Mesothelial cell of epicardium (in vitro differentiated cells): ENCODE data around the gene TBCD. TPM values are rescaled to one million over a fixed set of nuclear protein-coding genes. Genes with fewer than 3 reads are reported as not detected.

Source experiments
- DNase-seq, 2 experiments: peaks; one replicate each; pipeline ENCODE4 v3.0.0; 2021; ENCODE audit warnings: low spot score in 2 of 2; ENCODE audit not compliant: unreplicated experiment in 2 of 2
- H3K27ac Mint-ChIP-seq: 2 replicates; pipeline ENCODE4 v1.8.0; 2021; ENCODE audit warnings: mixed read lengths
- H3K27me3 Mint-ChIP-seq: 2 replicates; pipeline ENCODE4 v1.8.0; 2021; ENCODE audit warnings: low read depth, mixed read lengths
- H3K36me3 Mint-ChIP-seq: 2 replicates; pipeline ENCODE4 v1.8.0; 2021; ENCODE audit warnings: mixed read lengths
- H3K4me1 Mint-ChIP-seq: 2 replicates; pipeline ENCODE4 v1.8.0; 2021; ENCODE audit warnings: mixed read lengths
- H3K4me3 Mint-ChIP-seq: 2 replicates; pipeline ENCODE4 v1.8.0; 2021; ENCODE audit warnings: mild to moderate bottlenecking, moderate library complexity, mixed read lengths
- H3K9me3 Mint-ChIP-seq: 2 replicates; pipeline ENCODE4 v1.8.0; 2021; ENCODE audit warnings: mixed read lengths
- CTCF ChIP-seq: fragments of 200-600 bp; sonication (generic); IDR thresholded peaks from one replicate; pipeline ENCODE4 v1.5.0; 2021; ENCODE audit warnings: antibody characterized with exemption; ENCODE audit not compliant: unreplicated experiment
- total RNA-seq: library from RNA; stranded (reverse); gene quantifications from 3 replicates; pipeline ENCODE4 v1.2.1, GENCODE V29; 2021

The TBCD gene
- total RNA-seq, 1 donor from 2014 or later: 117 TPM

- no peaks in the 10 kb centered on the region for H3K4me1 Mint-ChIP-seq
- TF ChIP-seq CTCF: no peak
- H3K27ac Mint-ChIP-seq: no peak overlapping the region
- peaks cover 4% of the 10 kb centered on the region for H3K9me3 Mint-ChIP-seq
- peaks cover 37% of the 10 kb centered on the region for H3K36me3 Mint-ChIP-seq
- DNase-seq: no peak
- H3K4me3 Mint-ChIP-seq: no peak overlapping the region
- H3K27me3 Mint-ChIP-seq: no peaks in the 10 kb centered on the region
Observed at GRCh38 chr17:82938873-82939620, 187.2 kb downstream of the TBCD start.

GRCh38 chr17:82939621-82940135 is 187.8 kb downstream of the TBCD start:
- Mint-ChIP-seq H3K4me1 (no peaks in the 10 kb centered on the region), H3K9me3 (peaks cover 10% of the 10 kb centered on the region), H3K36me3 (peaks cover 43% of the 10 kb centered on the region), H3K27me3 (no peaks in the 10 kb centered on the region), H3K4me3 (no peak overlapping the region), H3K27ac (no peak overlapping the region)
- no peak for DNase-seq
- TF ChIP-seq CTCF: no peak

GRCh38 chr17:82940226-82941020 is 188.6 kb downstream of the TBCD start:
- no peak for TF ChIP-seq CTCF
- Mint-ChIP-seq H3K27ac (no peak overlapping the region), H3K36me3 (peaks cover 46% of the 10 kb centered on the region), H3K4me1 (no peaks in the 10 kb centered on the region), H3K27me3 (no peaks in the 10 kb centered on the region), H3K4me3 (no peak overlapping the region), H3K9me3 (peaks cover 17% of the 10 kb centered on the region)
- DNase-seq: no peak

GRCh38 chr17:82941021-82942001 is 189.4 kb downstream of the TBCD start:
- no peaks in the 10 kb centered on the region for H3K4me1 Mint-ChIP-seq
- no peak for DNase-seq
- H3K27me3 Mint-ChIP-seq: no peaks in the 10 kb centered on the region
- peaks cover 50% of the 10 kb centered on the region for H3K36me3 Mint-ChIP-seq
- H3K4me3 Mint-ChIP-seq: no peak overlapping the region
- peaks cover 26% of the 10 kb centered on the region for H3K9me3 Mint-ChIP-seq
- no peak for TF ChIP-seq CTCF
- no peak overlapping the region for H3K27ac Mint-ChIP-seq
